ENCODE results near the gene SERPINB6.
"Not testable (repeated sequence)": the region's sequence is repeated elsewhere in the genome, so short reads cannot be mapped to it uniquely, and the experiment has no call there.

The SERPINB6 gene

DNA sequence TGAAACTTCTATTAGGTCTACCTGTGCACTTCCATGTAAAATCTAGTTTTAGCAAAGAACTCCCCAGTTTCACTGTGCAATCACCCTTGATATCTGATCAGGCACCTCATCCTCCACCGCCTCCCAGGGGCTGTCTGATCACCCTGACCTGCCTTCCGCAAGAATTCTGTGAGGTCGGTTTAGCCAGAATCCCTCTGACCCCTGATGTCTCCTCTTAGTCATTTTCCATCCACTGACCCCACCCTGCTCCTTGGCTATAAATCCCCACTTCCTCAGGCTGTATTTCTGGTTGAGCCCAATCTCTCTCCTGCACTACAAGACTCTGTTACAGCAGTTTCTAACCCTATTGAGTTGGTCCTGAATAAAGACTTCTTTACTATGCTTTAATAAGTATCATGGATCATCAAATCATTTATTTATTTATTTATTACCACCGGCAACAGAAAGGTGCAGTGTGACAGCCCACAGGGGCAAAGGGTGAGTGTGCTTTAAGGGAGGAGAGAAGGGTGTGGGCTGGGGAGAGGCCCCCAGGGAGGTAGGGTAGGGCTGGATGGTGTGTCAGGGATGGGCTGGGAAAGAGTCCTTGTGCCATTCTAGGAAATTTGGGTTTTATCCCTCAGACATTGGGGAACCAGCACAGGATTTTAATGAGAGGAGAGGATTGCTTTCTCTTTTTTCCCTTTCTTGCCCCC is 11.2 kb upstream of the SERPINB6 start:
- no peak for FAIRE-seq
- TF ChIP-seq POLR2AphosphoS5 (IDR thresholded peaks at IDR 0.05; ENCODE audit: low read depth, low read length) (no peak), POLR2A (IDR thresholded peaks at IDR 0.05; ENCODE audit: low read depth, low read length) (no peak), TAF1 (IDR thresholded peaks at IDR 0.05; ENCODE audit: borderline replicate concordance, low read depth, low read length) (no peak)
- DNase-seq (ENCODE audit: insufficient read length) = no peak

DNA sequence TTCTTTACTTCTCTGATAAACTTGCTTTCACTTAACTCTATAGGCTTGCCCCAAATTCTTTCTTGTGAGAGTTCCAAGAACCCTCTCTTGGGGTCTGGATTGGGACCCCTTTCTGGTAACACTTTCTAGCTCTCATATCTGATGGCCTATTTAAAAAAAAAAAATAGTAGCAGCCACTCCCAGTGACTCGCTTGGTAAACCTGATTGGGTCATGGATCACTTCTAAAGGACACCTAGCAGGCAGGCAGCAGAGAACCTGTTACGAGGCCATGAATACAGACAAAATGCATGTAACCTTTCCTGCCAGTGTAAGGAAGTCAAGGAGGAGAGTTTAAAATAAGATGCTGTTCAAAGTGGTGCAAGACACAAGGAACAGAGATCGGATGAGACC is 9.1 kb upstream of the SERPINB6 start:
- DNase-seq (ENCODE audit: insufficient read length) (no peak), FAIRE-seq (no peak)
- no peak for TF ChIP-seq TAF1 (IDR thresholded peaks at IDR 0.05; ENCODE audit: borderline replicate concordance, low read depth, low read length)
- no peak for TF ChIP-seq POLR2AphosphoS5 (IDR thresholded peaks at IDR 0.05; ENCODE audit: low read depth, low read length)
- no peak for TF ChIP-seq POLR2A (IDR thresholded peaks at IDR 0.05; ENCODE audit: low read depth, low read length)

DNA sequence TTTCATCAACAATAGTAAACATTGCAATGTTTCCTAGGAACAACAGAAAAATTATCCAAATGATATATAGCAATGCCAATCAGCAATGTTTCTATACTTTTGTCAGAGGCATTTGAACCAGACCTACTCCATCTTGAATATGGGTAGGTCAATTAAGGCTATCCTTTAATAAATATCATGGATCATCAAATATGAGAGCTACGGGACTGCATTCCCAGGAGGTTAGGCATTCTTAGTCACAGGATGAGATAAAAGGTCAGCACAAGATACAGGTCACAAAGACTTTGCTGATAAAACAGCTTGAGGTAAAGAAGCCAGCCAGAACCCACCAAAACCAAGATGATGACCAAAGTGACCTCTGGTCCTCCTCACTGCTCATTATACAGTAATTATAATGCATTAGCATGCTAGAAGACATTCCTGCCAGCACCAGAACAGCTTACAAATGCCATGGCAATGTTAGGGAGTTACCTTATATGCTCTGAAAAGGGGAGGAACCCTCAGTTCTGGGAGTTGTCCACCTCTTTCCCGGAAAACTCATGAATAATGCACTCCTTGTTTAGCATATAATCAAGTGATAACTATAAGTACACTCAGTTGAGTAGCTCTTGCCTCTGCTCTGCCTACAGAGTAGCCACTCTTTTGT is 8.6 kb upstream of the SERPINB6 start:
- DNase-seq (ENCODE audit: insufficient read length) (no peak), FAIRE-seq (no peak)
- TF ChIP-seq TAF1 (IDR thresholded peaks at IDR 0.05; ENCODE audit: borderline replicate concordance, low read depth, low read length) (no peak), POLR2A (IDR thresholded peaks at IDR 0.05; ENCODE audit: low read depth, low read length) (no peak)

DNA sequence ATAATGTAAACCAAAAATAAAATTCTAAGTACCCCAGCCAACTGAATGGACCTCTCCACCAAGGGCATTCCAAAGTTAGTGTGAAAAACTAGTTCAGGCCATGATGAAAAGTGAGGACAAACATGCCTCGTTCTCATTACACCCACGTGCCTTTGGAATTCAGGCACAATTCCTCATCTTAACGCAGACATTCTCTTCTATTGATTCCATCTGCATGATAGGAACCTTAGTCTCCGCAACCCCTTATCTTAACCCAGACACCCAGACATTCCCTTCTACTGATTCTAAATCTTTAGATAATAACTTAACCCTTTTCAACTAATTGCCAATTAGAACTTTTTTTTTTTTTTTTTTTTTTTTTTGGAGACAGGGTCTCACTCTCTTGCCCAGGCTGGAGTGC is 7.6 kb upstream of the SERPINB6 start:
- DNase-seq (ENCODE audit: insufficient read length) (no peak), FAIRE-seq (no peak)
- no peak for TF ChIP-seq POLR2AphosphoS5 (IDR thresholded peaks at IDR 0.05; ENCODE audit: low read depth, low read length)
- no peak for TF ChIP-seq TAF1 (IDR thresholded peaks at IDR 0.05; ENCODE audit: borderline replicate concordance, low read depth, low read length)
- TF ChIP-seq POLR2A (IDR thresholded peaks at IDR 0.05; ENCODE audit: low read depth, low read length) = no peak

DNA sequence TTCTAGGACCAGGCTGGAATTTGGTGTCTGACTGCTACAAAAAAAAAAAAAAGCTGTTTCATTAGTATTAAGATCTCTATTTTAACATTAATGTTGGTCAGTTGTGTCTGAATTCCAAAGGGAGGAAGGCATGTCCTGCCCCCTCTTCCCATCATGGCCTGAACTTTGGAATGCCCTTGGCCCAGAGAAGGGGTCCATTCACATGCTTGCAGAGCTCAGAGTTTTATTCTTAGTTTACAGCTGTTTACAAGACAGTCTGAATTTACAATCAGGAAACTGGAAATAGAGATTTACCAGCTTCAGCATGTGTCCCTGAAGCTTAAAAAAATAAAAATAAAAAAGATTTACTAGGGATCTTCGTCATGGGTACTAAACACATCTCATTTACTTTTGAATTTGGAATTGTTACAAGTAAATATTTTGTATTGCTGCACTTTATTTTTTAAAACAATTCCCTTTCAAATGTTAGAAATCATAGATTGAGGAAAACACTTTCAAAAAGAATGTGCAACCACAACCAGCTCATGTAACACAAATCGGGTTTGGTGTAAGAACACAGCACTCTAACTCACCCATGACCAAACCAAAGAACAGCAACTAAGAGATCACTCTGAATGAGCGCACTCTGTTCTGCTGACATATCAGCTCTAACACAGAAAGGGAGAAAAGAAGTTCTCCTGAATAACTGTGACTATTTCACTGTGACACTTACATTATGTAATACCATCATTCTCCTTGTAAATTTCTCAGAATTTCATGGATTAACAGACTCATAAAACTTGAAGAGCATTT is 6.6 kb upstream of the SERPINB6 start:
- TF ChIP-seq POLR2AphosphoS5 (IDR thresholded peaks at IDR 0.05; ENCODE audit: low read depth, low read length) (no peak), POLR2A (IDR thresholded peaks at IDR 0.05; ENCODE audit: low read depth, low read length) (no peak), TAF1 (IDR thresholded peaks at IDR 0.05; ENCODE audit: borderline replicate concordance, low read depth, low read length) (no peak)
- DNase-seq (ENCODE audit: insufficient read length) (no peak), FAIRE-seq (no peak)

DNA sequence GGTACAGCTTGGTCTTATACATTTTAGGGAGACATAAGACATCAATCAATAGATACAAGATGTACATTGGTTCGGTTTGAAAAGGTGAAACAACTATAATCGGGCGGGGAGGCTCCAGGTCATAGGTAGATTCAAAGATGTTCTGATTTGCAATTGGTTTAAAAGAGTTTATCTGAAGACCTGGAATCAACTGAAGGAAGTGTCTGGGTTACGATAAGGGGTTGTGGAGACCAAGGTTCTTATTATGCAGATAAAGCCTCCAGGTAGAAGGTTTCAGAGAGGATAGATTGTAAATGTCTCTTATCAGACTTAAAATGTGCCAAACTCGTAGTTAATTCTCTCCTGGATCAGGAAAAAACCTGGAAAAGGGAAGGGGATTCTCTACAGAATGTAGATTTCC is 5.9 kb upstream of the SERPINB6 start:
- DNase-seq (ENCODE audit: insufficient read length) (no peak), FAIRE-seq (no peak)
- TF ChIP-seq POLR2A (IDR thresholded peaks at IDR 0.05; ENCODE audit: low read depth, low read length) (no peak), POLR2AphosphoS5 (IDR thresholded peaks at IDR 0.05; ENCODE audit: low read depth, low read length) (no peak), TAF1 (IDR thresholded peaks at IDR 0.05; ENCODE audit: borderline replicate concordance, low read depth, low read length) (no peak)

DNA sequence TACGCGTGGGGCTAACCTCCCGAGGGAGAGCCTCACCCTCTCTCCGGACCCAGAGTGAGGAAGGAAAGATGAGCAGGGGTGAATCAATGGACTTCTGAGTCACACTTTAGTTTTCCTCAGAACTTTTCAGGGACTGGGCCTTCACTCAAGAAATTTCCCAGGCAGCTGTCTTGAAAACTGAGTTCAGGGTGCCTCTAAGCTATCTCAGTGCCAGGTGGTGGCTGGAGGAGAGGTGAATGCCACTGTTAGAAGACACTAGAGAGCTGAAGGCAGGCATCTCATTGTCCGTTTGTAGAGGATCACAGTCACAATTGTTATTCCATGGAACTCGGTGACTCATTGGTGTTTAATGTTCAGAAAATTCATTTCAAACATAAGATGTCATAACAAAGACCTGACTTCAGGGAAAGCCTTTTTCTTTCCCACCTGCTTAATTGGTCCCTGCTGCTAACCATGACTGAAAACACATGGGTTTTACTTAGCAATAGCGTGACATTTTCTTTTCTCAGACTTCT is 5.3 kb upstream of the SERPINB6 start:
- DNase-seq (ENCODE audit: insufficient read length) = no peak
- FAIRE-seq = no peak
- no peak for TF ChIP-seq TAF1 (IDR thresholded peaks at IDR 0.05; ENCODE audit: borderline replicate concordance, low read depth, low read length)
- no peak for TF ChIP-seq POLR2A (IDR thresholded peaks at IDR 0.05; ENCODE audit: low read depth, low read length)
- no peak for TF ChIP-seq POLR2AphosphoS5 (IDR thresholded peaks at IDR 0.05; ENCODE audit: low read depth, low read length)

DNA sequence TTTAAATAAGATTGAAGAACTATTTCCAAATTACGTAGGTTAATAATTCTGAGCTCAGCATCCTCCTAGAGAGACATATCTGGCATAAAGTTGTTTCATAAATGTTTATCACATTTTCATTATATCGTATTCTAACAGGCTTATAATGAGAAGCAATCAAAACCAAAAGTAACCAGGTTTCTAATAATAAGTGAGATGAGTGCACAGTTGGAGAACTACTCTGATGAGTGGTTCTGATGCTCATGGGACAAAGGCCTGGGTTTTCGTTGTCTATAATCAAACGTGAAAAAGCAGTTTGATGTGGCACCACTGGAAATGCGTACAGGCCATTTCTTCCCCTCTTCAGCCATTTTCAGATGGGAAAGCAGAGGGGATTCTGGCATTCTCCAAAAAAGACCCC is 4.7 kb upstream of the SERPINB6 start:
- no peak for FAIRE-seq
- TF ChIP-seq POLR2AphosphoS5 (IDR thresholded peaks at IDR 0.05; ENCODE audit: low read depth, low read length) = no peak
- no peak for DNase-seq (ENCODE audit: insufficient read length)

DNA sequence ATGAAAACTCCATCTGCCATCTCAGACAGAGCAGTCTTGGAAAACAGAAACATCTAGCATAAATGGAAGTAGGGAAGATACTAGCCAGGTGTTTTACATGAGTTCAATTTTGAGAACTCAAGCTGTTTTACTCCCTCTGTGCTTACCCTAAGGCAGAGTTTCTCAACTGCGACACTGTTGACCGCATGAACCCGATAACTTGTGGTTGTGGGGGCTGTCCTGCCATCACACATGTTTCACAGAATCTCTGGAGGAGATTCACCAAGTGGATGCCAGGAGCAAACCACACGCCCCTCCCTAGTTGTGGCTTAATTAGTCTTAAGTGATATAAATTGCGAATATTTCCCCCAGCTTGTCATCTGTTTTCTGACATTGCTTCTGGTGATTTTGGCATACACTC is 2.3 kb upstream of the SERPINB6 start:
- FAIRE-seq = no peak
- TF ChIP-seq TAF1 (IDR thresholded peaks at IDR 0.05; ENCODE audit: borderline replicate concordance, low read depth, low read length) = no peak
- no peak for TF ChIP-seq POLR2A (IDR thresholded peaks at IDR 0.05; ENCODE audit: low read depth, low read length)
- no peak for TF ChIP-seq POLR2AphosphoS5 (IDR thresholded peaks at IDR 0.05; ENCODE audit: low read depth, low read length)
- DNase-seq (ENCODE audit: insufficient read length) = no peak

DNA sequence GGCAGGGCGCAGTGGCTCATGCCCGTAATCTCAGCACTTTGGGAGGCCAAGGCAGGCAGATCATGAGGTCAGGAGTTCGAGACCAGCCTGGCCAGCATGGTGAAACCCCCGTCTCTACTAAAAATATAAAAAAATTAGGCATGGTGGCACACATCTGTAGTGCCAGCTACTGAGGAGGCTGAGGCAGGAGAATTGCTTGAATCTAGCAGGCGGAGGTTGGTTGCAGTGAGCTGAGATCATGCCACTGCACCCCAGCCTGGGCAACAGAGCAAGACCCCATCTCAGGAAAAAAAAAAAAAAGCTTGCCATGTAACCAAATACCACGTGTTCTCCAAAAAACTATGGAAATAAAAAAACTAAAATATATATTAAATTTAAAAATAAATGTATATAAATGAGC is 1.8 kb upstream of the SERPINB6 start:
- DNase-seq (ENCODE audit: insufficient read length); FAIRE-seq: not testable (repeated sequence)

DNA sequence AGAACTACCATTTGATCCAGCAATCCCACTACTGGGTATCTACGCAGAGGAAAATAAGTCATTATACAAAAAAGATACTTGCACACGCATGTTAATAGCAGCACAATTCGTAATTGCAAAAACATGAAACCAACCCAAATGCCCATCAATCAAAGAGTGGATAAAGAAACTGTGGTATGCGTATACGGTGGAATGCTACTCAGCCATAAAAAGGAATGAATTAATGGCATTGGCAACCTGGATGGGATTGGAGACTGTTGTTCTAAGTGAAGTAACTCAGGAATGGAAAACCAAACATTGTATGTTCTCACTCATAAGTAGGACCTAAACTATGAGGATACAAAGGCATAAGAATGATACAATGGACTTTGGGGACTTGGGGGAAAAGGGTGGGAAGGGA is 1.3 kb upstream of the SERPINB6 start:
- DNase-seq (ENCODE audit: insufficient read length); FAIRE-seq: not testable (repeated sequence)

DNA sequence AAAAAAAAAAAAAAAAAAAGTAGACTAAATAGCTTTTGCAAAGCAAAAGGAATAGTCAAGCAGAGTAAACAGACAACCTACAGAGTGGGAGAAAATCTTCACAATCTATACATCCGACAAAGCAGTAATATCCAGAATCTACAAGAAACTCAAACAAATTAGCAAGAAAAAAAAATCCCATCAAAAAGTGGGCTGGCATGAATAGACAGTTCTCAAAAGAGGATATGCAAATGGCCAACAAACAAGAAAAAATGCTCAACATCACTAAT is 786 bp upstream of the SERPINB6 start:
- not testable (repeated sequence) for DNase-seq (ENCODE audit: insufficient read length); FAIRE-seq
